MV-4-11 (cell line): Measurements from ENCODE around the gene AIMP1.
"Not testable (repeated sequence)": the region's sequence is repeated elsewhere in the genome, so short reads cannot be mapped to it uniquely, and the experiment has no call there.

Source experiments
- DNase-seq: peaks from one replicate; lab custom pipeline; 2025; lab: John Stamatoyannopoulos, UW

AIMP1 gene

DNA sequence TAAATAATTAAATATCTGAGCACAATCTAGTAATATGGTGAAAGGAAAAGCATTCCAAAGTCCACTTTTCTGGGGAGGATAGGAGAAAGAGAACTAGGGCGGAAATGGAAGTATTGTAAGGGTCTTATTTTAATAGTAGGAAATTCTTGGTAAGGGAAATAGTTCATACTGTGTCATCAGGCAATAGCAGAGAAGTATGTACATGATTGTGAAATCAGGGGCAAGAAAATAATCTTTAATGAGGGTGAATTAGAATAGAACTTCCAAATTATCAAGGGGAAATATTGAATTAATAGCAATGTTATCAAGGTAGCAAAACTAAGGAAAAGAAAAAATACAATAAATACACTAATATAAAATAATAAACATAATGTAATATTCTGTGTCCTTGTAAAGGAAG is 37.4 kb downstream of the AIMP1 start:
- no peak for DNase-seq

- DNase-seq, result no peak
These were observed 38.8 kb downstream of the AIMP1 start for GRCh38 chr4:106355193-106355592.

GRCh38 chr4:106358899-106359298 is 42.5 kb downstream of the AIMP1 start:
- peak; percentile 82 for DNase-seq

- no peak for DNase-seq
These were observed 45.9 kb downstream of the AIMP1 start for GRCh38 chr4:106362086-106362825.

- no peak for DNase-seq
These were observed 47.9 kb downstream of the AIMP1 start for GRCh38 chr4:106364282-106364681.

- peak; percentile 87 for DNase-seq
These were observed 49.3 kb downstream of the AIMP1 start for GRCh38 chr4:106365613-106366012.

GRCh38 chr4:106366026-106366425 is 49.7 kb downstream of the AIMP1 start:
- DNase-seq, result no peak

- DNase-seq, result no peak
These were observed 50.7 kb downstream of the AIMP1 start for GRCh38 chr4:106367072-106367471.

- no peak for DNase-seq
These were observed 52.3 kb downstream of the AIMP1 start, which contains the start of gene GIMD1 for GRCh38 chr4:106368678-106369077. Gene GIMD1, minus strand, starts transcription at chr4:106368778. Its CDS starts 1,343 bp downstream, at chr4:106367435.

GRCh38 chr4:106369456-106370060 is 53.2 kb downstream of the AIMP1 start:
- peak; percentile 81 for DNase-seq

GRCh38 chr4:106370214-106370613 is 53.9 kb downstream of the AIMP1 start:
- DNase-seq, result peak; percentile 66

- no peak for DNase-seq
These were observed 54.8 kb downstream of the AIMP1 start for GRCh38 chr4:106371161-106371560.

- DNase-seq, result no peak
These were observed 56.7 kb downstream of the AIMP1 start for GRCh38 chr4:106373026-106373425.

GRCh38 chr4:106380179-106380578 is 63.8 kb downstream of the AIMP1 start:
- no peak for DNase-seq

GRCh38 chr4:106384878-106385277 is 68.5 kb downstream of the AIMP1 start:
- DNase-seq, result no peak

DNA sequence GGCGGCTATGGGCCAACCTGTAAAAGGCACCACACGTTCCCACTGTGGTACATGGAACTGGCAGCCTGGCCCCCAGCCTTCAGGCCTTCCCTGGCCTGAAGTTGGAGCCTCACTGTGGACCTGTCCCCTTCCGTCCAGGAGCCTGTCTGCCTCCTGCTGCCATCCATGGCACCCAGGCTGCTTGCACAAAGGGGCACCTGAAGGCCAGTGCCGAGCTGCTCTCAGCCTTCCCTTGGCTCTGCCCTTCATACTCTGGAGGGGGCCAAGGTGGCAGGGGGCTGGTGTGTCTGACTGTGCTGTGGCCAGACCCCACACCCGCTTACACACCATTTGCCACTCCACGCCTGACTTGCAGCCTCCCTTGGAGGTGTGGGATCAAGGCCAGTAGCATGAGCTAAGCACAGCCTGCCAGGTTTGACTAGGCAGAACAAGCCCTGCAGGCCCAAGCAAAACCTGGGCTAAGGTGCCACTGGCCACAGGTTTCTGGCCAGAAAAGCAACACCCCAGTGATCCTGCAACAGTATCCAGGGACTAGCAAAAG is 69.6 kb downstream of the AIMP1 start:
- no peak for DNase-seq

- DNase-seq, result no peak
These were observed 79.2 kb downstream of the AIMP1 start for GRCh38 chr4:106395582-106395981.

DNA sequence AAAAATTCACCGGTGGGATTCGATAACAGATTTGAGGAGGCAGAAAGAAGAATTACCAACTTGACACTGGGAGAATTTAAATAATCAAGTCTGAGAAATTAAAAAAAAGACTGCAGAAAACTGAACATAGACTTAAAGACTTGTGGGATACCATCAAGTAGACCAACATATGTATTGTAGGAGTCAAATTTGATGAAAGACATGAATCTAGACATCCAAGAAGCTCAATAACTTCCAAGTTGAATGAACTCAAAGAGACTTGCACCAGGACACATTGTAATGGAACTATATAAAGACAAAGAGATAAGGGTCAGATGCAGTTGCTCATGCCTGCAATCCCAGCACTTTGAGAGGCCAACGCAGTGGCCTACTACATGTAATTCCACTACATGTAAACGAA is 82.5 kb downstream of the AIMP1 start:
- not testable (repeated sequence) for DNase-seq
